NCI-H146 (cell line): ENCODE measurements around the gene UGGT2.
"Not testable (repeated sequence)": the region's sequence is repeated elsewhere in the genome, so short reads cannot be mapped to it uniquely, and the experiment has no call there.

Experiments used
- DNase-seq: peaks from one replicate; lab custom pipeline; 2025; lab: John Stamatoyannopoulos, UW

UGGT2 gene

DNA sequence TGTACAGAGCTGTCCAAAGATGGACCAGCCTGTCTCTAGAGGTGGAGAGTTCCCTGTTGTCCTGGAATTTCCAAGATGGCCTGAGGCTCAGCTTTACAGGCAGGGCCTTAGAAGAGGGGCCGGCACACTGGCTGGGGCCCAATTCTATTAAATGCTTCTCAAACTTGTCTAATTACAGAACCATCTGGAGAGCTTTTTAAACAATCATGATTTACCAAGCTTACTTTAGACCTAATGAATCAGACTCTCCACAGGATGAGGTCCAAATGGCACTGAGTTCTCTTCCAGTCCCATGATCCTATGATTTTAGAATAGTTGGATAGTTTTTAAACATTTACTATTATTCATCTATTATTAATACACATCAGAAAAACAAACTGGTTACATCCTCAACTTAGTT, 252.8 kb downstream of the UGGT2 start:
- no peak for DNase-seq

DNA sequence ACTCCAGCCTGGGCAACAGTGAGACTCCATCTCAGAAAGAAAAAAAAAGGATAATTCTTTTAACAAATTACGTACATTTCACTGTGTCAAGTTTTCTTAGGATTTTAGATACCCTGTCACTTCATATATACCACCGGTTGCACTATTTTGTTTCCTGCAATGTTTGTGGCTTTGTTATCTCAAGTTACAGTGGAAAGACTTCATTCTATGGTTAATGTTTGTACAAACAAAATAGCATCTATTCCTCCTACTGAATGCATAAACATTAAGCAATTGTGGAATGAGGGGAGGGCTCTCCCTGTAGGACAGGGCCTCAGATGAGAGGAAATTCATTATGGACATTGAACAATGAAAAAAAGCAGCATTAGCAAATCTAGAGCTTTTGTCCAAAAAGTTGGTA, 256.2 kb downstream of the UGGT2 start:
- DNase-seq = no peak

DNA sequence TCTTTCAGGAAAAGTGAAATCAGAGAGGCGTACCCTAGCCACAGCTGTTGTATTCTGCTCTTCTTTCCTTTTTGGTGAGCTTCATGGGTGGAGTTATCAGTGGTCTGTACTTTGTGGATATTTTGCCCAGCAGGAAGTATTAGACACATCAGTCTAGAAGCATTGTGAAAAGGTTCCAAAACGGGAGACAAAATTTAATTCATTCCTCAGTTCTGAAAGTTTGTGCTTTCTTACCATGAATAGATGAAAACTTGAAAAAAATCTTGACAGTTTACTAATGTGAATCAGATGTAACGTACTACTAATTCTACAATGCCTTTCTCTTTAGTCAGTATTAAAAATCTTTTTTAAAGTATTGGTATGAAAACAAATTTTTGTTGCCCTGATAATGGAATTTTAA, 259.4 kb downstream of the UGGT2 start:
- DNase-seq = no peak

DNA sequence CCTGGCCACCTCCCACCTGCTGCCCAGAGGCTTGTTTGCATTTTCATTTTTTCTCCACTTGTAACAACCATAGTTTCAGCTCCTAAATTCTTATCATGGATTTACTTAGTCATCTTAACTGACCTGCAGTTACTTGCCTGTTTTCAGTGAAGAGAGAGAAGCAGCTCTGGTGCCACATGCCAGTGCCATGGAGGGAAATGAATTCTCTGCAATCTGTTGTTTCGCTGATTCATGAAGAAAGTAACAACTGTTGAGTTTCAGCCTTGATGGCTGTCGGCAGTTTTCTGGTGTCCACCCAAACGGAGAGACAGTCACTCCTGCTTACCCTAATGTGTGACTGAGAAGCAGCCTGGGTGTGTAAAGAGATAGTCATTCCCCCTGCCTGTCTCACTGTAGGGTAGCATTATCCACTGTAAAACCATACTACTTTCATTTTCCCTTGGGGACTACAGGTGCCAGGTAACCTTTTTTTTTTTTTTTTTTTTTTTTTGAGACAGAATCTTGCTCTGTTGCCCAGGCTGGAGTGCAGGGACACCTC, 260.1 kb downstream of the UGGT2 start:
- DNase-seq = no peak

DNA sequence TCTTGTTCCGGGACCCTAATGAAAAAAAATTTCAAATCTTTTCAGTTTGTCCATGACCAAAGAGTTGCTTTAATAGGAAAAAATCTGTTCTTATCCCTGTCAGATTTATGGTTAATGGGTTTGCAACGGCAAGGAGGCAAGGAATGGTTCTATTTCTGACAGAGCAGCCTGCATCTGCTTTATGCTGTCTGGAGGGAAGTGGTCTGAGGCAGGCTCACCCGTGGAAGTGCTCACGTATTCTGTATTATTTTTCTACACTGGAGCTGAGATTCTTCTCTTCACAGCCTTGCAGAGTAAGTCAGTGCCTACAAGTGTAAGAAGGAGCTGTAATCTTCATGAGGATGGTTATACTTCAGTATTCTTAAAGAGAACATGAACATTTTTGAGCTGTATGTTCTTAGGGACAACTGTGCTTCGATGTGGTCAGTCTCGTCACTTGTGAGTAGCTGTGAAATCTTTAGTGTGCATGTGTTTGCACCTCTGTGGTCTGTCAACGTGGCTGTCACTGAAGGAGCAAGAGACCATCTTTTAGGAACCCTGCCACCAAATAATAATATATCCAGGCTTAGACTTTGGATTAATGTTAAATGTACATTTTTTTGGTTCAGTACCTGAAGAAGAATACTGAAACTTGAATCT, 262.0 kb downstream of the UGGT2 start:
- no peak for DNase-seq

DNA sequence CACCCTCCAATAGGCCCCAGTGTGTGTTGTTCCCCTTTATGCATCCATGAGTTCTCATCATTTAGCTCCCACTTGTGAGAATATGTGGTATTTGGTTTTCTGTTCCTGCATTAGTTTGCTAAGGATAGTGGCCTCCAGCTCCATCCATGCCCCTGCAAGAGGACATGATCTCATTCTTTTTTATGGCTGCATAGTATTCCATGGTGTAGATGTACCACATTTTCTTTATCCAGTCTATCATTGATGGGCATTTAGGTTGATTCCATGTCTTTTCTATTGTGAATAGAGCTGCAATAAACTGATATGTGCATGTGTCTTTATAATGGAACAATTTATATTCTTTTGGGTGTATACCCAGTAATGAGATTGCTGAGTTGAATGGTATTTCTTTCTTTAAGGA, 263.9 kb downstream of the UGGT2 start:
- not testable (repeated sequence) for DNase-seq

DNA sequence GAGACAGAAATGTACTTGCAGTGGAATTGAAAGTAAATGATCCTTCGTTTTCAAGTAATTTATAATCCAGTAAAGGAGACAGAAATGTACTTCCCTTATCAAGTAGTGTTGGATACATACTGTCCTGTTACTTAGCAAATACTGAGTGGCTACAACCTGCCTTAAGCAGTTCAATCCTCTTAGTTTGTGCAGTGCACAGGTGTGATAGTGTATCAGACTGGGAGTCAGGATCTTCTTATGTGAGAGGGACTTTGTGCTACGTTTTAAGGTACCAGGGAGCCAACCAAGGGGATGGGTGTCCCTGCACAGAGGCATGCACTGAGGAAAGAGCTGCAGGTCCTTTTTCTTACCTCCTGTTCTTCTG, 265.1 kb downstream of the UGGT2 start:
- no peak for DNase-seq

DNA sequence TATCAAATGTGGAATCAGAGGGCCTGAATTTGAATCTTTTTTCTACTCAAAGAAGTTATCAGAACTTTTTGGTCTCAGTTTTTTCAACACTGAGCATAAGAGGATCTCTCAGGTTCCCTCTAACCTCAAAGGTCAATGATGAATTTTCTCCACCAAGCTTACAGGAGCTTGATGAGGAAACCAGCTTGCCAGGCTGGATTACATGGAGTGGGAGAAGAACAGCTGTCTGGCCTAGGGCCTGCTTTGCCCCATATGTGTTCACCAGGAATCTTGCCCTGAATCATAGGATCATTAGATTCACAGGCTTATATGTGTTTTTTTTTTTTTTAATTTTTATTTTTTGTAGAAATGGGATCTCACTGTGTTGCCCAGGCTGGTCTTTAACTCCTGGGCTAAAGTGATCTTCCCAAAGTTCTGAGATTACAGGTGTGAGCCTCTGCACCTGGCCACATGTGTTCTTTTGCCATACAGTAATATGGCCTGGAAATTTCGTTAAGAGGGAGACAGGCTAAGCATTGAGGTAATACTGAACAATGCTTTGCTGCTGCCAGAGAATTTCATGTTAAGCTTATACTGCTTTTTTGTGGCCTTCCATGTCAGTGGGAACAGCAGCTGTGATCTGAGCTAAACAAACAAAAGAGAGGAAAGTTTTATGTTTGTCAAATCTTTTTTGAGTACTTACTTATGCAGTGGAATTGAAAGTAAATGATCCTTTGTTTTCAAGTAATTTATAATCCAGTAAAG, 265.7 kb downstream of the UGGT2 start:
- no peak for DNase-seq

DNA sequence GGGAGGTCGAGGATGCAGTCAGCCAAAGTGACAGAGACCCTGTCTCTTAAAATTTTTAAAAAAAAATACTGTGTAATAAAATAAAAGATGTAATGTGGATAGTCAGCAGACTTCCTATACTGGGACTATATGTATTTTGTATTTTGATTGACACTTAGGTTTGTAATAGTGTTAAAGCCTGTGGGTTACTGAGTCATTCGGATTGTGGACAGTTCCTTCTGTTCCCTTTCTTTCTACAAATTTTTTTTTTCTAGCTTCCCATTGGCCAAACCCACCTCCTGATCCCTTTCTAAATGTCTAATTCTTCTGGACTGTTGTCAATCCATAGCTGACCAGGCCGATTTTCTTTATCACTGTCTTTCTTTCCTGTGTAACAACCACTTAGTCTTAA, 268.3 kb downstream of the UGGT2 start:
- no peak for DNase-seq

DNA sequence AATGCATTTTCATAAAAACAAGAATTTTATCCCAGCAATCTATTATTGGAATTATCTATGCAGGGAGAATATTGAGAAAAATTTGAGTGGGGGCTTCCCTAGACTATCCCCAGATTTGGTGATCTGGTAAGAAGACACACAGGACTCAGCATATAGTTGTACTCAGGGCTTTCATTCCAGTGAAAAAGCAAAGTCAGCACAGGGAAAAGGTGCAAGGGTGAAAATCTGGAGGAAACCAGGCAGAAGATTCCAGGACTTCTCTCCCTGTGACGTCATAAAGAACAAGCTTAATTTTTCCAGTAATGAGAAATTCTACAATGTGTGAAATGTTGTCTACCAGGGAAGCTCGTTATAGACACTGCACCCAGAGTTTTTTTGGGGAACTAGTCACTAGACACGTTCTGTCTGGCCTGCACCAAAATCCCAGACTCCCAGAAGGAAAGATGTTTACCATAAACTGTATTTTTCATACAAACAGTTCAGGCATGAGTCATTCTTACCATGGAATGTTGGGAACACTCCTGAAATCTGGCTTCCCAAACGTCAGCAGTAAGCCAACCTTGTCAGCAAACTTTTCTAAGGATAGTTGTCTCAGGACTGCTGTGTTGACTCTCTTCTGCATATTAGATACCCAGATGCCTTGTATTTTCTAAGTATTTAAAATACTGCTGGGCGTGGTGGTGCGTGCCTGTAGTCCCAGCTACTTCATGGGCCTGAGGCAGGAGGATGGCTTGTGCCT, 268.9 kb downstream of the UGGT2 start:
- DNase-seq = no peak

DNA sequence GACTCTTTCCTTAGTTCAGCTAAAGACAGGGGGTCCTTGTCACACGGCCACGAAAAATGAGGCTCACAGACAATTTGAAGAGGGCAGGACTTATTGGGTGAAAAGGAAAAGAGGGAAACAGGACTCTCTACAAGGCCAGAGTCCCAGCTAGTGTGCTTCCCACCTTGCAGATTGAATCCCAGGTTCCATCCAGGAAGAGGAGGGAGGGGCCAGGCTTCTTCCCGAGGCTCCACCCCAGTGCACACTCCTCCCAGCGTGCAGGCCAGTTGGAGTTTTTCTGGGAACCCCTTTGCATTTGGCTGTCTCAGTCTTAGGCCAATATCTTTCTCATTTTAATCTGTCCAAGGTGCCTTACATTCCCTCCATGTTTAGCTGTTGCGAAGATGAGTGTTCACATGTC, 269.5 kb downstream of the UGGT2 start:
- no peak for DNase-seq

DNA sequence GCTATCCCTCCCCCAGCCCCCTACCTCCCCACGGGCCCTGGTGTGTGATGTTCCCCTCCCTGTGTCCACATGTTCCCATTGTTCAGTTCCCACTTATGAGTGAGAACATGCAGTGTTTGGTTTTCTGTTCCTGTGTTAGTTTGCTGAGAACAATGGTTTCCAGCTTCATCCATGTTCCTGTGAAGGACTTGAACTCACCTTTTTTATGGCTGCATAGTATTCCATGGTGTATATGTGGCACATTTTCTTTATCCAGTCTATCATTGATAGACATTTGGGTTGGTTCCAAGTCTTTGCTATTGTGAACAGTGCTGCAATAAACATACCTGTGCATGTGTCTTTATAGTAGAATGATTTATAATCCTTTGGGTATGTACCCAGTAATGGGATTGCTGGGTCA, 271.3 kb downstream of the UGGT2 start:
- DNase-seq = not testable (repeated sequence)

DNA sequence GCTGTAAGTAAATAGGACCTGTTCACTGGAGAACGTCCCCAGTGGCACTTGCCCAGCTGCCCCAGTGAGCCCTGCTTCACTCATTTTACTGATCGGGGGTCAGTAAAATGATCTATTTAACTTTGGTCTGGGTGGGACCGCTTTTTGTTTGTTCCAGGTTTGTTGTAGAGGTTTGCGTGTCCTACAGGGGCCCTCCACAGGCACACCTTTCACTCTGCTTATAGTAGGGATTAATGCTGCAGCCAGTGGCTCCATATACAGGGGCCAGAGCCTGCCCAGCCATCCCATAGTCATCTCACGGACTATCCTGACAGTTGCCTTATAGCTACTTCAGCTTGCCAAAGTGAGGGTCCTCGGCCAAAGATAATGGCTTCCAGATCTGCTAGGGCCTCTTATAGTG, 272.2 kb downstream of the UGGT2 start:
- no peak for DNase-seq

DNA sequence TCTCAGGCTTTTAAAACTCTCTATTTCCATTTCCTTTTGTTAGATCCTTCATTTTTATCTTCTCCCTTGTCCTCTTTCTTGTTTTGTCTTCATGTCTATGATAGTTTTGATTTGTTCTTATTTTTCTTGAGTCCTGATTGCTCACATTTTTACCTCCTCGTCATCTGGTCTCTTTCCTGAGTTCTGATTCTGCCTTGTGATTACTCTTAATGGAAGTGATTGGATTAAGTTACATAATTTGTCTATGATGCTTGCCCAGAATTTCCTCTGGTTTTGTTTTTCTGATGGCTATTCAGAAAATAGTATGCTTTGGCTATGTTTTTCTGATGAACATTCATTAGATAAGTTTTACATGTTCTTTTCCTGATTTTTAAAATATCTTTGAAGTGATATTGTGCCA, 273.7 kb downstream of the UGGT2 start:
- no peak for DNase-seq

DNA sequence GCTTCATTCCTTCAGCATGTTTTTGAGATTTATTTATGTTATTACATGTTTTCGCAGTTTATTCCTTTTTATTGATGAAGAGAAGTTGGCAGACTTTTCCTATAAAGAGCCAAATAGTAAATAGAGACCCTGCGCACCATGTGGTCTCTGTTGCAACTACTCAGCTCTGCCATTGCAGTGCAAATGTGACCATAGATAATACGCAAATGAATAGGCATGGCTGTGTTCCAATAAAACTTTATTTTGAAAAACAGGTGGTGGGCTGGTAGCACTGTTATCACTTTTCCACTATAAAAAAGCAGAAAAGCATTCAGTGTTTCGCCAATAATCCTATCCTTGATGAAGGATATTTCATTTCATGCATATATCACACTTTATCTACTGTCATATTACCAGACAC, 281.3 kb downstream of the UGGT2 start:
- DNase-seq = no peak

DNA sequence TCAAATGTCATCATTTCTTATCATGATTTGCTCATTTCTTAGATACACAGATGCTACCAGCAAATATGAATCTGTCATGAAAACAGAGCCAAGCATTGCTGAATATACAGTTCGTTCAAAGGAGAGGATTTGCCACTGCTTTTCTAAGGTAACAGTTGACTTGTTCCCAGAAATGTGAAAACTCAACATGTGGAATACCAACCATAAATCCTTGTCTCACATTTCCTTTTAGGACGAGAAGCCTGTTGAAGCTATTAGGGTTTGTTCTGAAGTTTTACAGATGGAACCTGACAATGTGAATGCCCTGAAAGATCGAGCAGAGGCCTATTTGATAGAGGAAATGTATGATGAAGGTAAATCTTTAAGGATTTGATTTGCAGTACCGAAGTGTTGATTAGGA, 289.6 kb downstream of the UGGT2 start:
- DNase-seq = no peak

DNA sequence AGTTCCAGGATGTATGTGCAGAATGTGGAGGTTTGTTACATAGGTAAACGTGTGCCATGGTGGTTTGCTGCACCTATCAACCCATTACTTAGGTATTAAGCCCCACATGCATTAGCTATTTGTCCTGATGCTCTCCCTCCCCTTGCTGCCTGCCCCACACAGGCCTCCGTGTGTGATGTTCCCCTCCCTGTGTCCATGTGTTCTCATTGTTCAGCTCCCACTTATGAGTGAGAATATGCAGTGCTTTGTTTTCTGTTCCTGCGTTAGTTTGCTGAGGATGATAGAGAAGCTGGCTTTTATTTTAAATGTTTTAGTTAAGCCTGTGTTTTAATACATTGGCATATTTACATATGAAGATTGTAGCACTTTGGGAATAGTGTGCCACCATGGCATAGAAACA, 290.6 kb downstream of the UGGT2 start:
- DNase-seq = not testable (repeated sequence)

DNA sequence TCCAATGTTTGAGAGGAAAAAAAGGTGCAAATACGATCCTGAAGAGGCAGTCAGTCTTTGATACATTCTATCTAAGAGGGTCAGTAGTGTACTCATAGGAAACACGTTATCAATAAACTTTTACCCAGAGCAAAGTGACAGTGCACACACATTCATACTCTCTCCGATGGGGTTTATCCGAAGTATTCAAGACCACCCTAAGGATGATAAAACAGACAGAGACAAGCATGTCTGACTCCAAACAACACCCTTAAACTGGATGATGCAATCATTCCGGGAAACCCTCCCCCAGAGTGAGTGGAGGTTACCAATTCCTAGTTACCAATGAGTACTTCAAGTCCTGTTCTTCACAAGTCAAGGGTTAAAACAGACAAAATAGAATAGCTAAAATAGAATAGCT, 297.1 kb downstream of the UGGT2 start:
- no peak for DNase-seq

DNA sequence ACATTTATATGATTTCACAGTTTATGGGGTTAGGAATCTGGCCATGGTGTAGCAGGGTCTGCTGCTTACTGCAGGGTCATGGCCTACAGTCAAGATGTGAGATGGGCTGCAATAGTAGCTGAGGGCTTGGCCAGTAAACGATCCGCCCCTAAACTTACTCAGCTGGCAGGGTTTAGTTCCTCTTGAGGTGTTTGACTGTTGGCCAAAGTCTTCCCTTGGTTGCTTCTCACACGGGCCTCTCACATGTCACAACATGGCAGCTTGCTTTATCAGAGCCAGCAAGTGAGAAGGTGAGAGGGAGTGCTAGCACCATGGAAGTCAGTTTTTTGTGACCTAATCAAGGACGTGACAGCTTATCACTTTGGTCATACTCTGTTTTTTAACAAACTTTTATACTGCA, 299.1 kb downstream of the UGGT2 start:
- DNase-seq = no peak

DNA sequence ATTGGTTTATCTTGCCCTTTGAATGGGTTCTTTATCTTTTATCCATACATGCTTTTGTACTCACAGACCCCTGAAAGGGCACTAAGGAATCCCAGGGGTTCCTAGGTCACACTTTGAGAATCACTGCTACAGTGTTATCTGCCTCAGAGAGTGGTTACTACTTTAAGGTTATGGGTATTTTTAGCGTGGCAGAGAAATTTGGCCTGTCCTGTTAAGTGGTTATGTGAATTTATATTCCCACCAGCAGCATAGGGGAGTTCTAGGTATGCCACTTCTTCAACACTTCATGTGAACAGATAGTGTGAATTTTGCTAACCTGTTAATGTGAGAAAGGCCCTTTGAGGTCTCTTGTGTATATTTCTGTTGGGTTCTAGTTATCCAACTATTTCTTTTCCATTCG, 300.5 kb downstream of the UGGT2 start:
- DNase-seq = no peak
